Stimulated activated CD8-positive, alpha-beta memory T cell treated with anti-CD3 and anti-CD28 coated beads, Interleukin-15, amount 100 ng/mL, for 4 hours (primary cell): ENCODE measurements around the gene EID3.
"Not testable (repeated sequence)": the region's sequence is repeated elsewhere in the genome, so short reads cannot be mapped to it uniquely, and the experiment has no call there.

Source experiments
- DNase-seq, 2 donors: peaks; one replicate each; pipeline ENCODE4 v3.0.0-alpha.2; 2020; ENCODE audit warnings: low read depth in 2 of 2

EID3 gene

GRCh38 chr12:104290320-104290719, 13.2 kb upstream of the EID3 start:
- DNase-seq: no peak

DNA sequence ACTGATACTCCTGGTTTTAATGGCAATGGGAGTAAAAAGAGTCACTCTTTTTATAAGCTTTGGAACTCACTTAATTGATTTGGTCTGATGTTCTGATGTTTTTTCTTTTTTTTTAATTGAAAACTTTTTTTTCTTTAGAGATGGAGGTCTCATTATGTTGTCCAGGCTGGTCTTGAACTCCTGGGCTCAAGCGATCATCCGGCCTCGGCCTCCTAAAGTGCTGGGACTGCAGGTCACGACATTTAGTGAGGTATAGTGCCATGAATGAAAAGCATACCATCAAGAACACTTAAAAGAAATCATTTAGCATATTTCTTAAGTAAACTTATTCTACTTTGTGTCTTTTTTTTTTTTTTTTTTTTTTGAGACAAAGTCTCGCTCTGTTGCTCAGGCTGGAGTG, 12.7 kb upstream of the EID3 start:
- DNase-seq: no peak

- no peak for DNase-seq
Observed at GRCh38 chr12:104291867-104292524, 11.5 kb upstream of the EID3 start.

- no peak for DNase-seq
Observed at GRCh38 chr12:104292872-104293794, 10.4 kb upstream of the EID3 start.

DNA sequence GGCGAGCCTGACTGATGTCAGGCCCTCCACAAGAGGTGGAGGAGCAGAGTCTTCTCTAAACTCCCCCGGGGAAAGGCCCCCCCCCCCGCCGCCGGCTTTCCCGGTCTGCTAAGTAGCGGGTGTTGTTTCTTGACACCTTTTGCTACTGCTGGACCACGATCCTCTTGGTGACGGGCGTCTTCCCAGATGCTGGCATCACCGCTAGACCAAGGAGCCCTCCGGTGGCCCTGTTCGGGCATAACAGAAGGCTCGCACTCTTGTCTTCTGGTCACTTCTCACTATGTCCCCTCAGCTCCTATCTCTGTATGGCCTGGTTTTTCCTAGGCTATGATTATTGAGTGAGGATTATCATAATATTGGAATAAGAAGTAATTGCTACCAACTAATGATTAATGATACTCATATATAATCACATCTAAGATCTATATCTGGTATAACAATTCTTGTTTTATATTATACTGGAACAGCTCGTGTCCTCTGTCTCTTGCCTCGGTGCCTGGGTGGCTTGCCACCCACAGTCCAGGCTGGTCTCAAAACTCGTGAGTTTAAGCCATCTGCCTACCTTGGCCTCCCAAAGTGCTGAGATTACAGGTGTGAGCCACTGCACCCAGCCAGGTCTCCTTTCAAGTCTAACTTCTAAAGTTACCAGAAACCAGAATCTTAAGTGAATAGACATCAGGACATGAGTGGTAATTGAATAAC, 9.2 kb upstream of the EID3 start:
- DNase-seq: not testable (repeated sequence)

DNA sequence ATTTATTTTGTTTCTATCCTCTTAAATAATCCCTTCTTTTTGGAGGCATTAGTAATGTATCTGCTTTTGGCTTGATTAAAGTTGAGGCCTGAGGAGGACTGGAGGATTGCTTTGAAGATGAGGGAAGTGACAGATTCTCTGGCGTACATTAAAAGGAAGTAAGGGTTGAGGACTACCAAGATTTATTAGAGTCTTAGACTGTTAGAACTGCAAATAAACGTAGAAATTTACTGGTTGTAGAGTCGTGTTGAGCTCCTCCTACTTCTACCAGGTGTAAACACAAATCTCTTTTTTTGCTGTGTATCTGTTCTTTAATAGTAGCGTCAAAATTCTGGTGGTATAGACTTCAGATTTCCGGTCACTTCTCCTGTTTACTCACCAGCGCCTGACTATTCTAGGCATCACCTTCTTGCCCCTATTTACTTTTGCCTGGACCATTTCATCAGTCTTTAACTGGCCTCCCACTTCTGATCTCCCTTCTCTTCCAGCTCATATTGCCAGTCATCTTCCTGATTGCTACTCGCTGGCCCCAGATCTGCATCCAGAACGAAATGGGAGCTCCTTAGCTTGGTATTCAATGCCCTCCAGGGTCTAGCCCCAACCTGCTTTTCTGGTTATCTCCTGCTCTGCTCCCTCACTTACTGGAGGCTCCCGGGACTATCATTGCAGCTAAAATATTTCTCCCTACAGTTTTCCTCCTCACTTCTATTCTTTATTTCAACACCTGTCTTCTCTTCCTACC, 8.4 kb upstream of the EID3 start:
- DNase-seq: no peak

- no peak for DNase-seq
Observed at GRCh38 chr12:104295954-104296353, 7.6 kb upstream of the EID3 start.

DNA sequence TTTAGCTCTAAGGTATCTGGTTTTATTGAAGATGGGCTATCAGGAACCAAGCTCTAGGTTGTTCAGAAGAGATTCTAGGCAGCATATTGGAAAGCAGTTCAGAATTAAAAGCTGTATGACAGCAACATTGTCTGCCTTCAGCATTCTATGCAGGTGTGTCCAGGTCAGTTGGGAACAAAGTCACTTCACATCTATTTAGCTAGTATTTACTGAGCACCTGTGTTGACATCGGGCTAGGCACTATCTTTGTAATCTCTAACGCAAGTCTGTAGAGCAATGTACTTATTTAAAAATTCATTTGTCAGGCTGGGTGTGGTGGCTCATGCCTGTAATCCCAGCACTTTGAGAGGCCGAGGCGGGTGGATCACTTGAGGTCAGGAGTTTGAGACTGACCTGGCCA, 6.8 kb upstream of the EID3 start:
- no peak for DNase-seq

DNA sequence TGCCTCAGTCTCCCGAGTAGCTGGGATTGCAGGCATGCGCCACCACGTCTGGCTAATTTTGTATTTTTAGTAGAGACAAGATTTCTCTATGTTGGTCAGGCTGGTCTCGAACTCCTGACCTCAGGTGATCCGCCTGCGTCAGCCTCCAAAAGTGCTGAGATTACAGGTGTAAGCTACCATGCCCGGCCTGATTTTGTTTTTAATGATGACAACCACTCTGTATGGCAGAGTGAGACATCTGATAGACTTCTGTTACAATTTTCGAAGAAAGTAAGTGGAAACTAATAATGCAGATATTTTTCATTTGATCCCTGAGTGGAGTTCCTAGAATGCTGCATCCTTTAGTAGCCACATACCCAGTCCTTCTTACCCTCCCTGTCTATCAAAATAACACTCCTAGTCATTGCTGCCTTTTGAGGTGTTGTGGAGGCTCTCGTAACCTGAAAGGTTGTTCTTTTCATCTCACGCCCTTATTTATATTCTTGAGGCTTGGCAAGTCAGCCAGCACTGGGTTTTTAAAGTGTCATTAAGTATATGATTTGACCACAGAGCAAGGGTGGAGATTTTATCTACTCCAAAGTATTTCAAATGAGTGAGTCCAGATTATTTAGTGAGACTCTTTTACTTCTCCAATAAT, 5.9 kb upstream of the EID3 start:
- DNase-seq: no peak

GRCh38 chr12:104299842-104300481, 3.6 kb upstream of the EID3 start:
- no peak for DNase-seq

DNA sequence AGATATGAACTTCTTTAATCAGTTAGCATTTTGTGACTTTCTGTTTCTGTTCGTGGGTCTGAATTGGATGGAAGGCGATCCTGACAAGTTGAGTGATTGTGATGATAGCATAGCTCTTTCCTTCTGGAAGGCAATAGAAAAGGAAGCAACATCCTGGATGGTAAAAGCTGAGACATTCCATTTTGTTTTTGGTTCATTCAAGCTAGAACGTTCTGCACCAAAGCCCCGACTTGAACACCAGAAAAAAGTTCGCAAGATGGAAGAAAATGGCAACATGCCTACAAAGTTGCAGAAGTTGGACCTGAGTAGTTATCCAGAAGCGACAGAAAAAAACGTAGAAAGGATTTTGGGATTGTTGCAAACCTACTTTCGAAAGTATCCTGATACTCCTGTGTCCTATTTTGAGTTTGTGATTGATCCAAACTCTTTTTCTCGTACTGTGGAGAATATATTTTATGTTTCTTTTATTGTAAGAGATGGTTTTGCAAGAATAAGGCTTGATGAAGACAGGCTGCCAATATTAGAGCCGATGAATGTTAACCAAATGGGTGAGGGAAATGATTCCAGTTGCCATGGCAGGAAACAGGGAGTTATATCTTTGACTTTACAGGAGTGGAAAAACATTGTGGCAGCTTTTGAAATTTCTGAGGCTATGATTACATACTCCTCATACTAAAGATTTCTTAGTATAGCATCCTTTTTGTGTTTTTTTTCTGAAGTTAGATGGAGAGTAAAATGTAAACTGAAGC, 896 bp downstream of the EID3 start:
- DNase-seq: no peak

GRCh38 chr12:104305349-104305748, 1.8 kb downstream of the EID3 start:
- DNase-seq: no peak

DNA sequence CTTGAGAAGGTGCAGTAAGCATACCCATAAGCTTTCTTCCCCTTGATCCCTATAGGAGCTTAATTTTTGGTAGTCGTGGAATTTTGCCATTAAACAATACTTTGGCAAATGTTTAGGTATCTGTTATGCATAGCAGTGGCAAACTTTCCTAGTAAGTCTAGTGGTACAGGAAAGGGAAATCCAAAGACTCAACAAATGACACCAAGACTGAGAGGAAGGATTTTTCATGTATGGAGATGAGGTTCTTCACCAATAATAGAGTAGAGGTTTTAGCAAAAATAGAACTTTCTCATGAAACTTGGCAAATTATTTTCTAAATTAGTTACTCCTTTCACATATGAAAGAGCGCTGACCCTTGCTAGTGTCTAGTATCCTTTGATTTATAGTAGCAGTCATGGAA, 2.8 kb downstream of the EID3 start:
- no peak for DNase-seq

DNA sequence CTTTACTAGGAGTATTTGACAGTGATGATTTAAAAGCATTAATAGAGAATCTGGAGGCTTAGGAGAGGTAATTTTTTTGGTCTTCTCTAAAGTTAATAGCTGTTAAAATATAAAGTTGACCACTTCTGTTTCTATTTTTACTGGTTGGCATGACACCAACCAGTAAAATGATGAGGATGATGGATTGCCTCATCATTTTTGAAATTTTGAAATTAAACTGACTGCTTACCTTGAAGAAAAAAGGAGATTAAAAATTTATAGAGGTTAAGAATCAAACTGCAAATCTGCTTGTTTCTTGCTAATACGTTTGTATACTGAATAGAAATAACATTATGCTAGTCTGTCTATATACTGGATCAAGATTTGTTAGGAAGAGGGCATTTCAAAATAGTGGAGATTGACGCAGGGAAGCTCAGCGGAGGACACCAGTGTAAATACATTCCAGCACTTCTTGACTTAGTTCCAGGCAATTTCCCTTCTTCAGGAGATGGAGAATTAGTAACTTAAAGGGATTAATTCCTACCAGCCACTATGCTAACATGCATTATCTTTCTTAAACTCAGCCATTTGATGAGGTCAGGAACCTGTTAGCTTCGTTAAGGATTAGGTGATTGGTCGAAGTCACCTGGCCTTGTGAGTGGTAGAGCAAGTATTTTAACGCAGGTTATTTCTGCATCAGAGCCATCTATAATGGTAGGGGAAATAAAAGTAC, 3.6 kb downstream of the EID3 start:
- no peak for DNase-seq

DNA sequence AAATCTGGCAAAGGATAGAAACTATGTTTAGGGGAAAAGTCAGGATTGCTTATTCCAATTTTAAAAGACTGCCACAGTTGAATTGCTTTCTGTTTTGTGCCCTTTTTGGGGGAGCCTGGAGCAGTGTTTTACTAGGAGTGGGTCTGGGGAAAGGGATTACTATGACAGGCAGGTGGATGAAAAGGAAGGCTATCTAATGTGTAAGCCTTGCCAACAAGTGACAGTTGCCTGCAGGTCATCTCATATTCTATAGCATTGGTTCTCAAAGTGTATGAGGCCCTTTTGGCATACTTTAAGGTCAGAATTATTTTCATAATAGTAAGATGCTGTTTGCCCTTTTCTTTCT, 4.1 kb downstream of the EID3 start:
- DNase-seq: no peak

DNA sequence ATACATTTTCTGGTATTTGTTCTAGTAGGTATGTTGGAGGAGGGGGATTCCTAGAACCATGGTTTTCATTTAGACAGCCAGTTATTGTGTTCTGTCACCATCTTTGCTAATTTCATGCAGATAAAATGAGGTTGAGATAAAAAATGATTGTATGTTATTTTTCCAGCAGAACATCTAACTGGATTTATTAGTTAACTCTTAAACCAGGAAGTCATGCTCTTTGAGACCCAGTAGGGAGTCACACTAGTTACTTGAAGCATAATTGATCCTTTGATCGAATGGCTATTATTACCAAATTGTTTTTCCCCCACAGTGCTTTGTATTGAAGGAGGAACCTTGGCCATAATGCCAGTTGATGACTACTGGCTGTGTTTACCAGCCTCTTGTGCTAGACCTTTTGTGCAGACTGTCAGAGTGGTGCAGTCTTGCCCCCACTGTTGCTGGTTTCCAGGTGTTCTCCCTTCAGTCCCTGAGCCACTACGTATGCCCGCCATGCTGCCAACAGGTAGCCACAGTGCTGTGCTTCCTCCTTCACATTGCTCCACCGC, 6.0 kb downstream of the EID3 start:
- no peak for DNase-seq

DNA sequence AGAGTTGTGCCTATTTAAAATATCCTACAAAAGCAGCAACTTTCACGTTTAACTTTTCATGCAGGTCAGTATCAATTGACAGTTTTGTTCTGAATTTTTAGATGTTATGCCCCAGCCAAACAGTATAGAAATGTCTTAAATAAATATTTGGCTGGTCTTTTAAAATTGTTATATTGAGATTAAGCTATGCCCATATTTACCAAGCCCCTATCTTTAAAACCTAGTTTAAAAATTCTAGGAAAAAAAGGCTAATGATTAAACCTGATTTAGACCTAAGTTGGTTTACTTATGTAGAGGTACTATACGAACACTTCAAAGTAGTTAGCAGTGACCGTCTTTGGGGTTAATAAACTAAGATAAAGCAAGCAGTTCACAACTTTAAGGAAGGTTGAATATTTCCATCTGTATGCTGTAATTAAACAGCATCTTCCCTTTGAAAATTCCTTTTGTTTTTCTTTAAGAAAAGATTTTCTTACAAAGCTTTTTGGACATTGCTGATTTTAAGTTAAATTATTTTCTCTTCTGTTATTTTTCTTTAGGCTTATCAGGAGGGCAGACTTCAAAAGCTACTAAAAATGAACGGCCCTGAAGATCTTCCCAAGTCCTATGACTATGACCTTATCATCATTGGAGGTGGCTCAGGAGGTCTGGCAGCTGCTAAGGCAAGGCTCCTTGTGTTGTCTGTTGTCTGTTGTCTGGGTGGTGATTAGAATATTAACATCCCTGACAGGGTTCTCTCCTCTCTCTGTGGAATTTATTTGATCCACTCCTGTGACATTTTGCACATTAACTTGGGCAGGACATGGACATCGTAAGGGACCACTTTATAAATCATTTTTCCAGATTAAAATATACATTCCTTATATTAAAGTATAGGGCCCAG, 7.5 kb downstream of the EID3 start:
- DNase-seq: no peak

- DNase-seq: no peak
Observed at GRCh38 chr12:104312202-104312601, 8.7 kb downstream of the EID3 start.
